ENCODE data around the gene CHAD.

Gene CHAD

GRCh38 chr17:50468304-50469207 is at the start of gene CHAD:
Gene CHAD (minus strand): TSS chr17:50468880. CDS start chr17:50468813, 67 bp downstream.
- DNase-seq (ENCODE audit: low read depth): no peak

- no peak for DNase-seq (ENCODE audit: low read depth)
Observed at GRCh38 chr17:50517504-50518383, 49.1 kb upstream of the CHAD start.

- DNase-seq (ENCODE audit: low read depth): no peak
Observed at GRCh38 chr17:50517011-50517410, 48.3 kb upstream of the CHAD start.

DNA sequence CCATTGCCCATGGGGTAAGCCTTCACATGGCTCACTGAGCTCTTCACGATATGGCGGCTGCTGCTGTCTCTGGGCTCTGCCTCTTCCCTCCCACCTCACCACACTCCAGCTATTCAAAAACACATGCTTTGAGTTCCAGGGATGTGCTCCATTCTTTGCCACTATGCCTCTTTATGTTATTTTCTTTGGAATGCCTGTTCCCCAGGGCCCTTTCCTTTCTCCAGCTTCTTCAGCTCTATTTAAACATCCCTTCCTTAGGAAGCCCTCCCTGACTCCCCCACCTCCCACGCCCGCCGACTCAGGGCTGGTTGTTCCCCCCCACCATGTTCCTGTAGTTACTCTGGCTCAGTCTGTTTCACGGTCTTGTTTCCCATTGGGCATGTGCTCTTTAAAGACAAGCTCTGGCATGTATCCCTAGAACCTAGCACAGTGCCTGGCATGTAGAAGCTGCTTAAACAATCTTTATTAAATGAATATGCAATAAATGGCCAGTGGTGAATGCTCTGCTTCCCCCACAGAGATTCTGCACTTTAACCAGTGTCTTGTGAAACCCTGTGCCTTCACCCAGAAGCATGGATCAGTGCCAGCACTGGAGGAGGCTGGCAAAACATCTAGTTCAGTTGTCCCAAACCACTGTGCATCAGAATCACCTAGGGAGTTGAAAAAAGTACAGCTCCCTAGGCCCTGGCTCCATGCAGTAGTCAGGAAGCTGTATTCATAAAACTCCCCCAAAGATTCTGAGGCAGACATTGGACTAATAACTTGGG is 46.4 kb upstream of the CHAD start:
- DNase-seq (ENCODE audit: low read depth): no peak

- DNase-seq (ENCODE audit: low read depth): no peak
Observed at GRCh38 chr17:50514388-50514787, 45.7 kb upstream of the CHAD start.

DNA sequence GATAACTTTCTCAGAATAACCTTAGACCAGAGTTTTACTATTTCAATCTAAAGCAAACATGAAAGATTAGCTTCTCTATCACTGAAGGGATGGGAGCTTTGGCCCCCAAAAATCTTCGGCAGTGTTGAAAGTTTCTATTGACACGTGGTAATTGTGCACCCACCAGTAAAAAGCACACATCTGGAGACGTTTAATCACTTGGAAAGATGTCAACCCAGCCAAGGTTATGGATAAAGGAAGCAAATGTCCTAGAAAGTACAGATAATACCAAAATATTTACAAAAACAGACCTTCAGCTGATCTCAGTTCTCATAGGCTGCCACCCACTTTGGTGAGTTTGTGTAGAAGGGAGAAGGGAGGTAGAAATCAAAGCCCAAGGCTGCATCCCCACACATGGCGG is 44.8 kb upstream of the CHAD start:
- DNase-seq (ENCODE audit: low read depth): no peak

DNA sequence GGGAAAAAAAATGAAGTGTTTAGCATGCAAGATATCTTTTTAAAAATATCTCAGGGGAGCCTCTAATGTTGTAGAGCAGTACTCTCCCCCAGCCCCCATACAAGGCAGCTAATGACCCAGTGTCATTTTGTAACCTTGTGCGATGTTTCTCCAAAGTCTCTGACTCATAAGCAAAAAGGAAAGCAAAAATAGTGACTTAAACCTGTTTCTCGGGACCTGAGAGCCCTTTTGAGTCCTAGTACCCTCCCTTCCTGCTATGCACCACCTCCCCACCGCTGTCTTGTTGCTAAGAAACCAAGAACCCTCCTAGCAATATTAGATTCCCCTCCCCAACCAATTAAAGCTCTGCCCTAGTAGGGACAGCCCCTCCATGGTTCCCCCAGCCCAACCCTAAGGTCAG is 42.4 kb upstream of the CHAD start:
- no peak for DNase-seq (ENCODE audit: low read depth)

GRCh38 chr17:50508573-50509460 is 40.1 kb upstream of the CHAD start:
- no peak for DNase-seq (ENCODE audit: low read depth)

DNA sequence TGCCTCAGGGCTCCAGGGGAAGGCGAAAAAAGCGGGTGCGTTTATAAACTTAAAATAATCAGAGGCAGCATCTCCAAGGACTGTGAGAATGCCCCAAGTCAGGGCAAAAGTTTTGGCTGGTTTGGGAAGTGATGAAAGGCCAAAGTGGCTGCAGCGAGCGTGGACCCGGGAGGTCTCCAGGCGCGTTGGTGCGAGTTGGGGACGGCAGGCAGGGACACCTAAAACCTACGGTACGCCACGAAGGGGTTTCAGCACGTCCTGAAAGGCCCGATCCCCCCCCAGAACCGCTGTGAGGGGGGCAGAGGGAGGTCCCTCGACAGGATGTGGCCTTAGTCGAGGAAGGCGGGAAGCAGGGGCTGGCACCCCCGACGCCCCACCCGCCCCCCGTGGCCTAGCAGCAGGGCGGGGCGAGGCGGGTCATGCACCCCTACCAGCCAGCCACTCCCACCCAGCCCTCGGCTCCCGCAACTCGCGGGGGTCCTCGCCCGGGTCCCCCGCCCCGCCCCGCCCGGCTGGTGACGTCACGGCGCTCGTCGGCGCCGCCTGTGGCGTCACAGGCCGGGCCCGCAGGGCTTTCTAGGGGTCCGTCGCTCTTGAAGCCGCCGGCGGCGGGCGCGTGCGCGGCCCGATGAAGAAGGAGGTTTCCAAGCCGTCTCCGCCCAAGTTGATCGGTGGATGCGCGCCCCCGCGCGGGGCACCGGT is 39.3 kb upstream of the CHAD start, which contains the start of gene MYCBPAP:
MYCBPAP (plus strand) TSS at position 569 of the 702 bp plus-strand sequence. CDS start 236 bp downstream, outside the sequence.
- DNase-seq (ENCODE audit: low read depth): peak; percentile 66

DNA sequence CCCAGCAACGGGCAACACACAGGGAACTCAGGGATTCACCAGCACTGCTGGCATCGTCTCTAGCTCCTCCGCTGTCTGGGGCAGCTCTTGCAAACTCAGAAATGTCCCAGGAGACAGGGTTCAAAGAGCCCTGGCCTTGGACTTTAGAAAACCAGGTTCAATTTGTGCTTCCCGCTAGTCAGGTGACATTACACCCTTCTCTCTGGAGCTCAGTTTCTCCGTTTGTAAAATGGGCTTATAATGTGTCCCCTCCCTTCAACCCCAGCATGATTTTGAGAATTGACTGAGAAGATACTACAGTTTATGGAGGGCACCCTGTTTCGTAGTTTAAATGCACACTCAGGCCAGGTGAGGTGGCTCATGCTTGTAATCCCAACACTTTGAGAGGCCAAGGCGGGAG is 37.6 kb upstream of the CHAD start:
- no peak for DNase-seq (ENCODE audit: low read depth)

DNA sequence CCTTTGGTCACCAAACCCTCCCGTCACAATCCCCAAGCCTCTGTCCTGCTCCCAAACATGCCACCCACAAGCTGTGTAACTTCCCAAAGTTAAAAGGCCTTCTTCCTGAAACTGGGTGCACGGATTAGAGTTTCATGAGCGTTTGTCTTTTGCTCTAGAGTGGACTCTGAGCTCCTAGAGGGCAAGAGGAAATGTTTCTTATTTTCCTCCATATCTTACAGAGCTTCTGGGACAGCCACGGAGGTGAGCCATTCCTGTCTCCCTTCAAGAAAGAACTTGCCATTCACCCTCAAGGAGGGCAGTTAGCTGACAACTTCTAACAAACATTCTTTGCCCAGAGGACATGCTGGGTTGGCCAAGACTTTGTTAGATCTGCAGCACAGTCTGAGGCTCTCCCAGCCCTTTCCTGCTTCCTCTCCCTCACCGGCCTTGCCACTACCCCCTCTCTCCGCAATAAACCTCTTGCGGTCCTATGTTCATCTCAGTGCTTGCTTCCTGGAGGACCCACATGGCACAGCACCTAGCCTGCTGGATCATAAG is 37.0 kb upstream of the CHAD start:
- DNase-seq (ENCODE audit: low read depth): no peak

GRCh38 chr17:50502301-50502990 is 33.8 kb upstream of the CHAD start:
- DNase-seq (ENCODE audit: low read depth): no peak

DNA sequence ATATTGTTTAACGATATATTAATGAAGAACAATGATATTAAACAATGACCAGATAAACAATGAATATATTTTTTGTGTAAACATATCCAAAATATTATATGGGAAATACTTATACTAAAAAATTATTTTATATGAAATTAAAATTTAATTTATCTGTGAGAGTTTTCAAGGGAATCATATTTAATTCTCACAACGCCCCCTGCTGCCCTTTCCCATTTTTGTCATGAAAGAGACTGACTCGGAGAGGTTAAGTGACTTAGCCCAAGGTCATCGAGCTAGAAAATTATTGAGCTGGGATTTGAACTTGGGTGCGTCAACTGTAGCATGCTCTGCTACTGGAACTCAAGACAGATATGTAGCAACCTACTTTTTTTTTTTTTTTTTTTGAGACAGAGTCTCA is 32.4 kb upstream of the CHAD start:
- DNase-seq (ENCODE audit: low read depth): no peak

GRCh38 chr17:50499721-50500120 is 31.0 kb upstream of the CHAD start:
- DNase-seq (ENCODE audit: low read depth): no peak

- no peak for DNase-seq (ENCODE audit: low read depth)
Observed at GRCh38 chr17:50499270-50499669, 30.6 kb upstream of the CHAD start.

GRCh38 chr17:50498021-50498874 is 29.6 kb upstream of the CHAD start:
- DNase-seq (ENCODE audit: low read depth): no peak

GRCh38 chr17:50495918-50496317 is 27.2 kb upstream of the CHAD start:
- no peak for DNase-seq (ENCODE audit: low read depth)

GRCh38 chr17:50495217-50495823 is 26.6 kb upstream of the CHAD start:
- DNase-seq (ENCODE audit: low read depth): no peak
